Measurements from ENCODE around the gene CHST11. TPM values are rescaled to one million over a fixed set of nuclear protein-coding genes. Genes with fewer than 3 reads are reported as not detected.

Gene CHST11
- total and polyA plus RNA-seq, 2 donors from 2014 or later: 2.0 to 23.3 TPM

- Histone ChIP-seq H3K36me3 (ENCODE audit: control insufficient read depth in 2 of 3, insufficient read depth in 3 of 3, low read length in 3 of 3) (no peaks in the 10 kb centered on the region), H3K4me3 (ENCODE audit: low read length in 3 of 3) (no peak overlapping the region), H3K27ac (ENCODE audit: low read depth in 2 of 2, low read length in 2 of 2) (no peak overlapping the region), H3K4me1 (ENCODE audit: control insufficient read depth in 2 of 3, insufficient read depth in 2 of 3, low read depth in 1 of 3, low read length in 3 of 3) (peaks cover 0 to 31% (median 11%) of the 10 kb centered on the region in 3 donors), H3K9me3 (ENCODE audit: control insufficient read depth in 2 of 3, insufficient read depth in 1 of 3, low read length in 3 of 3) (no peaks in the 10 kb centered on the region), H3K9ac (ENCODE audit: low read length in 3 of 3) (no peak overlapping the region), H3K27me3 (ENCODE audit: control insufficient read depth, insufficient read depth, low read length) (no peaks in the 10 kb centered on the region)
- DNase-seq (no peak), FAIRE-seq (no peak)
- intact Hi-C loops (cut with DNase I): no loop called here
- TF ChIP-seq CTCF (IDR thresholded peaks at IDR 0.05; ENCODE audit: borderline replicate concordance, extremely low read depth, insufficient read depth): no peak
Observed at GRCh38 chr12:104667139-104667538, 210.4 kb downstream of the CHST11 start.

GRCh38 chr12:104668274-104668718, 211.5 kb downstream of the CHST11 start:
- intact Hi-C loops (cut with DNase I): no loop called here
- DNase-seq (peak in 4 of 5 donors; percentile 59 to 84 (median 76)), FAIRE-seq (no peak)
- peaks cover 0 to 40% (median 23%) of the 10 kb centered on the region in 3 donors for H3K4me1 ChIP-seq (ENCODE audit: control insufficient read depth in 2 of 3, insufficient read depth in 2 of 3, low read depth in 1 of 3, low read length in 3 of 3)
- no peaks in the 10 kb centered on the region for H3K36me3 ChIP-seq (ENCODE audit: control insufficient read depth in 2 of 3, insufficient read depth in 3 of 3, low read length in 3 of 3)
- H3K27ac ChIP-seq (ENCODE audit: low read depth in 2 of 2, low read length in 2 of 2): no peak overlapping the region
- H3K9me3 ChIP-seq (ENCODE audit: control insufficient read depth in 2 of 3, insufficient read depth in 1 of 3, low read length in 3 of 3): no peaks in the 10 kb centered on the region
- H3K27me3 ChIP-seq (ENCODE audit: control insufficient read depth, insufficient read depth, low read length): no peaks in the 10 kb centered on the region
- no peak overlapping the region for H3K9ac ChIP-seq (ENCODE audit: low read length in 3 of 3)
- H3K4me3 ChIP-seq (ENCODE audit: low read length in 3 of 3): no peak overlapping the region
- no peak for TF ChIP-seq CTCF (IDR thresholded peaks at IDR 0.05; ENCODE audit: borderline replicate concordance, extremely low read depth, insufficient read depth)

GRCh38 chr12:104669089-104669721, 212.5 kb downstream of the CHST11 start:
- DNase-seq: peak in 4 of 5 donors; percentile 58 to 81 (median 63)
- no peak overlapping the region for H3K4me3 ChIP-seq (ENCODE audit: low read length in 3 of 3)
- no peak overlapping the region for H3K27ac ChIP-seq (ENCODE audit: low read depth in 2 of 2, low read length in 2 of 2)
- H3K9me3 ChIP-seq (ENCODE audit: control insufficient read depth in 2 of 3, insufficient read depth in 1 of 3, low read length in 3 of 3): no peaks in the 10 kb centered on the region
- no peaks in the 10 kb centered on the region for H3K27me3 ChIP-seq (ENCODE audit: control insufficient read depth, insufficient read depth, low read length)
- peaks cover 0 to 40% (median 24%) of the 10 kb centered on the region in 3 donors for H3K4me1 ChIP-seq (ENCODE audit: control insufficient read depth in 2 of 3, insufficient read depth in 2 of 3, low read depth in 1 of 3, low read length in 3 of 3)
- no peak overlapping the region for H3K9ac ChIP-seq (ENCODE audit: low read length in 3 of 3)
- intact Hi-C loops (cut with DNase I): no loop called here
- peak; percentile 24 for TF ChIP-seq CTCF (IDR thresholded peaks at IDR 0.05; ENCODE audit: borderline replicate concordance, extremely low read depth, insufficient read depth)
- H3K36me3 ChIP-seq (ENCODE audit: control insufficient read depth in 2 of 3, insufficient read depth in 3 of 3, low read length in 3 of 3): no peaks in the 10 kb centered on the region
- FAIRE-seq: no peak
